ENCODE data around the gene MRPL20.
"Not testable (repeated sequence)": the region's sequence is repeated elsewhere in the genome, so short reads cannot be mapped to it uniquely, and the experiment has no call there.

MRPL20 gene

GRCh38 chr1:1437033-1437903 is 30.2 kb upstream of the MRPL20 start:
- no peak for DNase-seq (ENCODE audit: low spot score)

DNA sequence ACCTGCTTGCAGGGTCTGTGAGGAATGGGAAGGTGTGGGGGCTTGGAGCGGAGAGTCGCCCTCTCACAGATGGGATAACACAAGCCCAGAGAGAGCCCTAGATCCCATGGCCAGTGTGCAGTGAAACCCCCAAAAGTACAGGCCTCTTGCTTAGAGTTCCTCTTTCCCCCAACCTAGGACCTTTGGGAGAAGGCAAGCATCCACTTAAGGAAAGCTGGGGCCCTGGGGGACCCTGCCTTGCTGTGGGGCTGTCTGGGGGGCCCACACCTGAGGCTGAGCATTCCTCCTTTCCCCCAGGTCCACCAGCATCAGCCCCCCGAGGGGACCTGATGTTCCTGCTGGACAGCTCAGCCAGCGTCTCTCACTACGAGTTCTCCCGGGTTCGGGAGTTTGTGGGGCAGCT is 29.5 kb upstream of the MRPL20 start:
- DNase-seq (ENCODE audit: low spot score) = no peak

DNA sequence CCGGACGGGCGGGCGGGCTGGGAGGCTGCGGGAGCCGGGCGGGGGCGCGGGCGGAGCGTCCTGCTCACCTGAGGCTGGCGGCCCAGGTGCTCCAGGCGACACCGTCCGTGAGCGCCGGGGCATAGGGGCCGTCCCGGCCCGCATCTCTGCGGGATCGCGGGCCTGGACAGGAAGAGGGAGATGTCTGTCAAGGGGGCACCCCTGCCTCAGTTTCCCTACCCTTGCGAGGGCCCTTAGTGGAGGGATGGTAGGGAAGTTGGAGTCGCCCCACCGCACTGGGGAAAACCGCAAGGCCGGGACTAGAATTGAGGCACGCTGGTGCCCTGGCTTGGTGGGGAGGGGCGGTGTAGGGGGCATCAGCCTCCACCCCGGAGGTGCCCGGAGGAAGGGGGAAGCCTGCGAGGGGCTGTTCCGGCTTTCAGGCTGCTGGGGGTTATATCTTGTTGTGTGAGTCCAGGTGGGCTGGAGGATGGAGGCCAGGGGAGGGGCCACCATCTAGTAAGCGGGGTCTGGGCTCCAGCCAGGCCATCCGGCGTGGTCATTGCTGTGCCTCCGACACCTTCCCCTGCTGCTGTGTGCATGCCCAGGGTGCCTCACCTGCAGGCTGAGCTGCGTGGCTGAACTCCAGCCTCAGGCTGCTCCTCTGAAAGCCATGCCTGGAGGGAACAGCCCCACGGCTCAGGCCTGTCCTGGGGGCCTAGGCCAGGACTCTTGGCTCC is 29.0 kb upstream of the MRPL20 start:
- no peak for DNase-seq (ENCODE audit: low spot score)

DNA sequence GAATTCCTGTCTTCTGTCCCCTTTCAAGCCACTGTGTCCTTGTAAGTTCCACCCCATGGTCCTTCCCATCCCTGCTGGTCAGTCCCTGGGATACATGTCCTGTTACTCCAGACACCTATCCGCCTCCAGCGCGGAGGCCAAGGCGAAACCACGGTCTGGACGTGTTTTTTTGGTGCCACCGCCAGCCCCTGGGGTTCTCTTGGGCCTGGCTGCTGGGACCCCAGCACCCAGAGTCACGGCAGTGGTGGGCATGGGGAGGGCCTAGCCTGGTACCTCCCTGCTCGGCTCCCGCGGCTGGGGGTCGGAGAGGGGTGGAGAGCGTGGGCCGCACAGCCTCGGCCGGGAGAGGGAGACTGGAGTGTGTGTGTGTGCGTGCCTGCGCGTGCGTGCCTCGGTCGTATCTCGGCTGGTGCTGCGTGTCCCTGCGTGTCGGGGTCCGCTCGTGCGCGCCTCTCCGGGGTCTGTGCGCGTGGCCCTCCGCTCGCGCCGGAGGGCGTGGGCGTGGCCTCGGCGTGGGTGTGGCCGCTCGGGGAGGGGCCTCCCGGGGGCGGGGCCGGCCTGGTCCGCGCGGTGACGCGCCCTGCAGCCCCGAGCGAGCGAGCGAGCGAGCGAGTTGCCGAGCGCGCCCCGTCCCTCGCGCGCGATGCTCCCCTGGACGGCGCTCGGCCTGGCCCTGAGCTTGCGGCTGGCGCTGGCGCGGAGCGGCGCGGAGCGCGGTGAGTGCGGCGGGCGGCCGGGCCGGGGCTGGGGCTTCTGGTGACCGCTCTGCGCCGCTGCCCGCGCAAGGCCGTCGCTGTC is 28.2 kb upstream of the MRPL20 start, which contains the start of gene VWA1:
Gene VWA1 (plus strand): TSS at position 585 of the 798 bp plus-strand sequence. CDS start 59 bp downstream, at position 644.
- DNase-seq (ENCODE audit: low spot score) = peak; percentile 75

DNA sequence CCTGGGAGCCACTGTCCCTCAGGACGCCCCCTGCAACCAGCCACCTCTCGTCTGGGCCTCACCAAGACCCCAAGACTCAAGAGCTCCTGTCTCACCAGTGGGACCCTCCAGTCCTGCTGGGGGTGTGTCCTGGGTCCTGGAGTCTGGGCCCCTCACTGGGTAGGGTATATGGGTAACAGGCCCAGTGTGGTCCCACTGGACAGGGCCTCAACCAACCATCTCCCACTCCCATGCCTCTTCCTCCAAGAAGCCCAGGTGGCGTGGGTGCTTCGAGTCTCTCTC is 27.7 kb upstream of the MRPL20 start:
- no peak for DNase-seq (ENCODE audit: low spot score)

DNA sequence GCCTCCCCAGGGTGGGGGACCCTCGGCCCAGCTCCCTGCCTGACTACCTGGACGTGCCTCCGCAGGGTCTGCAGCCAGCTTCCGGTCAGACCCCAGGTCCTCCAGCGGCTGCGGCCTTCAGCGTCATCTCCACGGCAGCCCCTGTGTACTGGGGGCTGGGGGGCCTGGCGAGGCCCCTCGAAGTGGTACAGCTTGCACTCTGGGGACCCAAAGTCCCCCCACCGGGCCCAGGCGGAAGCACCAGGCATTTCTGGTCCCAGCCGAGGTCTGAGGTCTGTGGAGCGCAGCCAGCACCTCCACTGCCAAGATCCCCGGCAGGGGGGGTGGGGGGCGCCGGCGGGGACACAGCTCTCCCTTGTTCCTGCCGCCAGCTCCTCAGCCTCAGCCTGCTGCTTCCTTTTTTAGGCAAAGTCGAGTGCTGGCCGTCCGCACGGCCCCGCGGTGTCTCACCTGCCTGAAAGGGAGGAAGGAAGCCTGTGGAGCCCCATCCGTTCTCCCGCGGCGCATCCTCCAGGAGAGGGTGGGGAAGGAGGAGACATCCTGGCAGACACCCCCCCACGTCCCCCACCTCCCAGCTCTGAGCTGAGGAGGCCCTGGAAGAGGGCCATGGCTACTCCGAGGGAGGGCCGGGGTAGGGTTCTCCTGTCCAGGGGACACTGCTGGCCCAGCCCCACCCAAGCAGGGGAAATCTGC is 27.2 kb upstream of the MRPL20 start:
- peak; percentile 81 for DNase-seq (ENCODE audit: low spot score)

DNA sequence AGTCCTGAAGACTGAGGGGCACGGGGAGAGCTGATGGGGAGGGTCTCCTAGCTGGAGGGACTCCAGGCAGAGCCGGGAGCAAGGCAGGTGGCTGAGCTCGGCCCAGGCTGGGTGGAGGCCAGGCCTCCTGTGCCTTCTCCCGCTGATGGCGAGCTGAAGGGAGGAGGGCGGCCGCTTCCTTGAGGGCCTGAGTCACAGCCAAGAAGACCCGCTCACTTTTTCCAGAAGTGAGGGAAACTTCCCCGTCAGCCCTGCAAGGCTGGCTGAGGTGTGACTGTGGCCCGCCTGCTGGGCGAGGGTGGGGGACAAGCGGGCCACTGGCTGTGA is 26.7 kb upstream of the MRPL20 start:
- DNase-seq (ENCODE audit: low spot score) = peak; percentile 73

DNA sequence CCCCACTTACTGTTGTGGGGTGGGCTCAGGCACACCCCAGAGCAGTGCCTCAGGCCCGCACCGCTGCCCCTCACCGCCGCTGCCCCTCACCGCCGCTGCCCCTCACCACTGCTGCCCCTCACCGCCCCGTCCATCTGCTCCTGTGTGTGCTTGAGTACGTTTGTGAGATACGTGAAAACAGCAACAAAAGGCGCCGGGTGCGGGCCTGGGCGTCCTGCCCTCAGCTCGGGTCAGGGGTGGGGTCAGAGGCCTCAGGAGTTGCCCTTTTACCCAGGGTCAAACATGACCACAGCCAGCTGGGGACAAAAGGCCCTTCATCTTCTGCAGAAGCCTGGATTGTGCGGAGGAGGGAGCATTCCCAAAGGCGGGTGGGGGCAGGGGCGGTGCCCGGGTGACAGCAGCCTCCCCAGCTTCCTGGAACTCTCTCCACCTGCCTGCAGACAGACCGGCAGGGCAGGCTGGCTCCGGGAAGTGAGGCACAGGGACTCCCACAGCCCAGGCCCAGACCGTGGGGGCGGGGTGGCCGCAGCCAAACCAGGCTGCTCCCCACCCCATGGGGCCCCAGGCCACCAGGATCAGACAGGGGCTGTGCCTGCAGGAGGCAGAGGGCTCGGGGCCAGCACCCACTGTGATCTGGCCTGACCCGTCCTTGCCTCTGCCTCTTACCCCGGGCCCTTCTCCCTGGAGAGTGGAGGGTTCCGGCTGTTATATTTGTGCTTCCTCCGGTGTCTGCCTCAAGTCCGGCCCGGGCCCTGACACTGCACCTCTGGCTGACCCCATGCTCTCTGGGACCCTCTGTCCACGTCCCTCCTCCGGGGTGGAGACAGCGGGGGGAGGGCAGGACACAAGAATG is 26.1 kb upstream of the MRPL20 start:
- DNase-seq (ENCODE audit: low spot score) = peak; percentile 89

GRCh38 chr1:1432274-1432950 is 25.3 kb upstream of the MRPL20 start:
- DNase-seq (ENCODE audit: low spot score) = no peak

DNA sequence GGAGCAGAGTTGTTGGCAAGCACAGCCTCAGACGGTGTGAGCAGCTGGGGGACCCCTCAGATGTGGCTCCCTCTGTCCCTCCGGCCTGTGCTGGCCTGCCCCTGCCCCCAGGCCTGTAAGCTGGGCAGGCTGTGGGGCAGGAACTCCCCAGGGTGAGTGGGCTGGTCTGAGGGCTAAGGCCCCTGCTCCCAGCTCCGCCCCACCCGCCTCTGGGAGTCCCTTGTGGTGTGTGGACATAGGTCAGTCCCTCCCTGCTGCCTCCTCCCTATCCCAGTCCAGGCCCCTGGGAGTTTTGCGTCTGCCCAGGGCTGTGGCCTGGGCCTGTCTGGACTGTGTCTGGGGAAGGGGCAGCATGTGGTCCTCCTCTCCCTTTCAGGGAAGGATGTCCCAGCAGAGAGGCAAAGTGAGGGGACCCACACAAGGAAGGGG is 24.8 kb upstream of the MRPL20 start:
- no peak for DNase-seq (ENCODE audit: low spot score)

DNA sequence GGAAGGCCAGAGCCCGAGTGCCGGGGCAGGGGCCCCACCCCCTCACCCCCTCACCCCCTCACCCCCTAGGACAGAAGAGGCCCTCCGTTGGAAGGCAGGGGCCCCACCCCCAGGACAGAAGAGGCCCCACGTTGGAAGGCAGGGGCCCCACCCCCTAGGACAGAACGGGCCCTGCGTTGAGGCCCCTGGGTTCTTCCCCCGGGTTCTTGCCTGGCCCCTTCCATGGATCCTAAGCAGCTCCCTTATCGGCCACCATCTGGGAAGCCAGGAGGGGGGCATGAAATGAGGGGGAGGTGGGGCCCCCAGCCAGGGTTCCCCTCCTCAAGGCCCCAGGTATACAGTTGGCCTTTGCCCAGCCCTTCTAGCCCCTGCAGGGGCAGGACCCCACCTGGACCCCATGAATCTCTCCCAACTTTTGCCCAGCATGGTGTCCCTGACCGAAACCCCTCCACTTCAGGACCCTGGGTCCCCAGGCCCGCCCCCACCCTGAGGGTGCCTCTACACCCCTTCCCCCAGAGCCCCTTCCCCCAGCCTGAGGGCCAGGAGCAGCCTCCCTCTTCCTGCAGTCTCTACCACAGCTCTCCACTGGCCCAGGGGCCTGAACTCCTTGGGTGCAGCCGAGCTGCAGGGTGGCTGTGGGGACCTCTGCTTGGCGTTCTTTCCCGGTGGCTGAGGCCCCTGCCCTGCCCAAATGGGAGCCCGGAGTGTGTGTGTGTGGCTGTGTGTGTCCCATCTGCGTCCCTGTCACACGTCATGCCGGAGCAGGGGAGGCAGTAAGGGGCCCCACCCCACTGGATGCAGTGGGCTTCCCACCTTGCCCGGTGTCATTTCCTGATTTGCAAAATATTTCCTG is 24.1 kb upstream of the MRPL20 start:
- no peak for DNase-seq (ENCODE audit: low spot score)

DNA sequence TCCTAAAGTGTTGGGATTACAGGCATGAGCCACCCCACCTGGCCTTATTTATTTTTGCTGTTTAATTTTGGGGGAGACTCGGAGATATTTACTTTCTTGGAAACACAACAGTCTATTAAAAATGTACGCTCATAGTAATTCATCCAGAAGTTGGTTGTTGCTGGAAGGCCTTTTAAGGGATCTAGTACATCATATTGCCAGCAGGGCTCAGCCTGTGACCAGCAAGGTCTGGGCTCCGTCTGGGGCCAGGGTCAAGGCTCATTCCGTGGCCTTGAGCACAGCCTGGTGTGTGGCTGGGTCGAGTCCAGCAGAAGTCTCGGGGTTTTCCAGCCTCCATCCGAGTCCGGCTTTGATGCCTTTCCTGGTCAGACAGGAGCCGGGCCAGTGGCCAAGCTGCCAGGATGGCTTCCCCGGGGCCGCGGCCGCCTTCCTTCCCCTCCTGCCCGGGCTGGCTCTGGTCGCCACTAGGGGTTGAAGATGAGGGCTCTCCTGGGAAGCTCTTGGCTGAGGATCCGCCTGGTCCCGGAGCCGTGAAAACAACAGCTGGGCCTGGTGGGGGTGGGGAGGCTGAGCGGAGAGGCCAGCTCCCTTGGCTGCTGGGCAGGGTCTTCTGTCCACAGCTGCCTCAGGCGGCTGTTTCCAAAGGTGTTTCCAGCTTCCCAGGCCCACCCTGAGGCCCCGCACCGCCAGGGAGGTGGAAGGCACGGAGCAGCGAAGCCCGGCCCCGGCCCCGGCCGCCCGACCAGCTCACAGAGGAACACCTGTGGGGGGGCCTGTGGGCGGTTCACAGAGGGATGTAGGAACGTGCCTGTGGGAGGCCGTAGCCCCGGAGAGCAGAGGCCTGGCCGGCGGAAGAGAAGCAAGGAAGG is 23.3 kb upstream of the MRPL20 start:
- DNase-seq (ENCODE audit: low spot score) = peak; percentile 76

- DNase-seq (ENCODE audit: low spot score) = no peak
These were observed 22.6 kb upstream of the MRPL20 start for GRCh38 chr1:1429671-1430073.

DNA sequence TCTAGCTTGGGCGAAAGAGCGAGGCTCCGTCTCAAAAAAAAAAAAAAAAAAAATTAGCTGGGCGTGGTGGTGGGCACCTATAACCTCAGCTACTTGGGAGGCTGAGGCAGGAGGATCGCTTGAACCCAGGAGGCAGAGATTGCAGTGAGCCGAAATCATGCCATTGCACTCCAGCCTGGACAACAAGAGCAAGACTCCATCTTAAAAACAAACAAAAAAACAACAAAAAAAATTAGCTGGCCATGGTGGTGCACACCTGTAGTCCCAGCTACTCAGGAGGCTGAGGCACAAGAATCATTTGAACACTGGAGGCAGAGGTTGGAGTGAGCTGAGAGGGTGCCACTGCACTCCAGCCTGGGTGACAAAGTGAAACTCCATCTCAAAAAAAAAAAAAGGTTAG is 21.9 kb upstream of the MRPL20 start:
- DNase-seq (ENCODE audit: low spot score) = not testable (repeated sequence)

GRCh38 chr1:1428174-1428573 is 21.1 kb upstream of the MRPL20 start:
- DNase-seq (ENCODE audit: low spot score) = no peak

DNA sequence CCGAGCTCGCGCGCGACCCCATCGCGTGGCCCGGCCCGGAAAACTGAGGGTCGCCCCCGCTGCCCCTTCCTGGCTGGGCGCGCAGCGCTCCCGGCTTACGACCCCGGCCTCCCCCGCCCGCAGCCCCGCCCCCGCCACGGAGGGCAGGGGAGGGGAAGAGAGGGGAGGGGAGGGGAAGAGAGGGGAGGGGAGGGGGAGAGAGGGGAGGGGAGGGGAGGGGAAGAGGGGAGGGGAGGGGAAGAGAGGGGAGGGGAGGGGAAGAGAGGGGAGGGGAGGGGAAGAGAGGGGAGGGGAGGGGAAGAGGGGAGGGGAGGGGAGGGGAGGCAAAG is 20.7 kb upstream of the MRPL20 start:
- DNase-seq (ENCODE audit: low spot score) = no peak

GRCh38 chr1:1427106-1427819 is 20.2 kb upstream of the MRPL20 start:
- no peak for DNase-seq (ENCODE audit: low spot score)

DNA sequence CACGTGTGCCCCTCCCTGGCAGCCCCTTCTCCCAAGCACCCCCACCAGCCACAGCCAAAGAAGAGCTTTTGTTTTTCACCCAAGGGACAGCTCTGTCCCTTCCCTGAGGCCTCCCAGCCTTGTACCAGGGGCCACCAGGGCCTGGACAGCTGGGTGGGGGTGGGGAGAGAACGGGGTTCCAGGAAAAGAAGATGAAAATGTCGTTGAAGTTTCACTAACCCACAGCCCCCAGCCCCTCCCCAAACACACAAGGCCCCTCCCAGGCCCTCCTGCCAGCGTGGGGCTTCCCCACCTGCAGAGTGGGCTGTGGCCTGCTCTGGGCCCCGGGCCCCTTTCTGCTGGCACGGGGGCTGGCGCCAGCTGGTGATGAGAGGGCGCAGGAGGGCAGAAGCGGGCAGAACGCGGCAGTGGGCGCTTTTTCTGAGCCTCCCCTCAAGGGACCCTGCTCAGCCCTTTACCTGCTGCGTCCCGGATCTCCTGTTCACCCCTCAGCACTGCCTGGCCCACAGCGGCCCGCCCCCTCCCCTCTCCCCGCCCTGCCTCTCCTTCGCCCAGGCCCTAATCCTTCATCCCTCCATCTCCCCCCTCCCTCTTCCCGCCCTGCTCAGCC is 19.5 kb upstream of the MRPL20 start:
- DNase-seq (ENCODE audit: low spot score) = no peak

Measured in kidney capillary endothelial cell (primary cell).